GM10266 (cell line): ENCODE measurements around the gene MIS12.

Source experiments
- DNase-seq: peaks from one replicate; pipeline ENCODE4 v3.0.0; 2012; ENCODE audit errors: extremely low spot score
- TF ChIP-seq, protein P1 (sequence below): IDR thresholded peaks from 2 replicates; pipeline ENCODE4 v1.5.1; 2012; ENCODE audit warnings: mild to moderate bottlenecking, low read depth; ENCODE audit not compliant: control insufficient read depth, insufficient read depth; ENCODE audit errors: missing control alignments

The MIS12 gene

DNA sequence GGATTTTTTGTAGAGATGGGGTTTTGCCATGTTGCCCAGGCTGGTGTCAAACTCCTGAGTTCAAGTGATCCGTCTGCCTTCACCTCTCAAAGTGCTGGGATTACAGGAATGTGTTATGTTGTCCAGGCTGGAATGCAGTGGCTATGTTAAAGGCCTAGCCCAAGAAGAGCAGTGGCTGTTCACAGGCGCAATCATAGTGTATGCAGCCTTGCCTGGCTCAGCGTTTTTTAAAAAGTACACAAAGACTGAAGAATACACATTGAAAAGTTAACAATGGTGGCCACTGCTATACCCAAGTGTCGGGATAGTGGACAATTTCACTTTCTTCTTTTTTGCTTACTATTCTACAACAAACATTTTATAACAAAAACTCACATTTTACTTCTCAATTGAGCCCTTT is 7.4 kb upstream of the MIS12 start:
- TF ChIP-seq, protein P1, sequence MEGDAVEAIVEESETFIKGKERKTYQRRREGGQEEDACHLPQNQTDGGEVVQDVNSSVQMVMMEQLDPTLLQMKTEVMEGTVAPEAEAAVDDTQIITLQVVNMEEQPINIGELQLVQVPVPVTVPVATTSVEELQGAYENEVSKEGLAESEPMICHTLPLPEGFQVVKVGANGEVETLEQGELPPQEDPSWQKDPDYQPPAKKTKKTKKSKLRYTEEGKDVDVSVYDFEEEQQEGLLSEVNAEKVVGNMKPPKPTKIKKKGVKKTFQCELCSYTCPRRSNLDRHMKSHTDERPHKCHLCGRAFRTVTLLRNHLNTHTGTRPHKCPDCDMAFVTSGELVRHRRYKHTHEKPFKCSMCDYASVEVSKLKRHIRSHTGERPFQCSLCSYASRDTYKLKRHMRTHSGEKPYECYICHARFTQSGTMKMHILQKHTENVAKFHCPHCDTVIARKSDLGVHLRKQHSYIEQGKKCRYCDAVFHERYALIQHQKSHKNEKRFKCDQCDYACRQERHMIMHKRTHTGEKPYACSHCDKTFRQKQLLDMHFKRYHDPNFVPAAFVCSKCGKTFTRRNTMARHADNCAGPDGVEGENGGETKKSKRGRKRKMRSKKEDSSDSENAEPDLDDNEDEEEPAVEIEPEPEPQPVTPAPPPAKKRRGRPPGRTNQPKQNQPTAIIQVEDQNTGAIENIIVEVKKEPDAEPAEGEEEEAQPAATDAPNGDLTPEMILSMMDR: no peak

DNA sequence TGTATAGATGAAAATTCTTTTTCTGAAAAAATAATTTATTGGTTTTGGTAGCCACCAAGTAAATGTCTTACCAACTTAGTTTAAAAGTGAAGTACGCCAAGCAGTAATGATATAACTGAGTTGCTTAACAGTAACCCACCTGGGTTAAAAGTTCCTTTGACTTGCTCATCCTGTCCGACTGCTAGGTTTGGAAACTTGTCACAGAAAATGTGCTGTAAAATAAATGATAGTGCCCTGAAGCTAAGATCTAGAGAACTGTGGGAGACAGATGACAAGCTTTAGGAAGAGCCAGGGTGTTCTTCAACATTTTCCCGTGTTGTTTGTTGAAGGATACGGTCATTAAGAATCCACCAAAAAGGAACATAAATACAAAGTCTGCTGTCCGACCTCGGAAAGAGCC is 5.4 kb upstream of the MIS12 start:
- TF ChIP-seq, protein P1: no peak
- DNase-seq: no peak

More for the DNA sequence above, 7.4 kb upstream of the MIS12 start:
- DNase-seq: no peak

DNA sequence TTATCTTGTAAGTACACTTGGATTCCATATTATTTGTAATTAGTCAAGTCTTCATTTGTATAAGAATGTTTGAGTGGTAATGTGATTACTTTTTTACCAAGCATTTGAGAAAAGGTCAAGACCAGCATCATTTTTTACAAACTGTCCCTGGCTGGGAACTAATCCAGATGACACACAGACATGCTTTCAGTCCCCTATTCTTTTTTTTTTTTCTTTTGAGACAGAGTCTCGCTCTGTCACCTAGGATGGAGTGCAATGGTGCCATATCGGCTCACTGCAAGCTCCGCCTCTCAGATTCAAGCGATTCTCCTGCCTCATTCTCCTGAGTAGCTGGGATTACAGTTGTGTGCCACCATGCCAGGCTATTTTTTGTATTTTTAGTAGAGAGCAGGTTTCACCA is 4.9 kb upstream of the MIS12 start:
- no peak for DNase-seq
- TF ChIP-seq, protein P1: no peak

GRCh38 chr17:5485270-5486205 is 828 bp upstream of the MIS12 start, which contains the start of gene DERL2:
DERL2 (minus strand) TSS chr17:5486178; CDS start chr17:5486161, 17 bp downstream.
- TF ChIP-seq, protein P1: no peak
- no peak for DNase-seq

GRCh38 chr17:5488752-5489151 is 2.4 kb downstream of the MIS12 start:
- TF ChIP-seq, protein P1: no peak

GRCh38 chr17:5492970-5493369 is 6.6 kb downstream of the MIS12 start:
- no peak for DNase-seq
- TF ChIP-seq, protein P1: no peak

More at GRCh38 chr17:5488752-5489151, 2.4 kb downstream of the MIS12 start:
- no peak for DNase-seq
